ENCODE data around the gene ARHGEF9.

DNA sequence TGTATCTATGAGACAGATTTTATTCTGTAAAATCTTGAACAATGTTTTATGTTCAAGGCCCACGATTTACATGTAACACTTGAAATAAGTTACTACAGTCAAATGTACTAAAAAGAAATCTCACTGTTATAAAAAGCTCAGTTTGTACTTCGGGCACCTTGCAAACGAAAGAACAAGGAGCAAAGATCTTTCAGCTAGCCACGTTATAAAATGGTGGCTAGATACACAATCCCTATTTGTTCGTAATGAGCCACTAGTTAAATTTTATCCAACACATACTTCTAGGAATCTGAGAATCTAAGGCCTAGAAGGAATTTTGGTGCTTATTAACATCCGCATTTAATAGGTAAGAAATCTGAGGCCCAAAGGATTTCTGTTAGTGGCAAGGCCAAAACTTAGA, 2.5 kb downstream of the ARHGEF9 start:
- TF ChIP-seq CTCF (optimal IDR thresholded peaks at IDR 0.05 in 1 of 3, IDR thresholded peaks at IDR 0.05 in 1 of 3, conservative IDR thresholded peaks at IDR 0.05 in 1 of 3; ENCODE audit: extremely low read depth in 1 of 3, insufficient read depth in 2 of 3, low read length in 3 of 3), result no peak
- TF ChIP-seq EZH2 (IDR thresholded peaks at IDR 0.05; ENCODE audit: low read length), result no peak

All from keratinocyte (primary cell).